Hepatocyte (in vitro differentiated cells): Measurements from ENCODE around the gene DOK1. TPM values are rescaled to one million over a fixed set of nuclear protein-coding genes. Genes with fewer than 3 reads are reported as not detected.

Experiments
- DNase-seq: peaks from one replicate; pipeline ENCODE4 v3.0.0-alpha.2; 2016; ENCODE audit warnings: low spot score
- H2AFZ ChIP-seq: fragments of 200-600 bp; sonication (generic); 2 replicates; pipeline ENCODE4 v1.6.0; 2016; ENCODE audit warnings: antibody characterized with exemption, mild to moderate bottlenecking
- H3K27ac ChIP-seq: fragments of 200-600 bp; sonication (generic); 2 replicates; pipeline ENCODE4 v1.5.1; 2016; ENCODE audit warnings: mild to moderate bottlenecking
- H3K27me3 ChIP-seq: fragments of 200-600 bp; sonication (generic); 2 replicates; pipeline ENCODE4 v1.6.1; 2016
- H3K36me3 ChIP-seq: fragments of 200-600 bp; sonication (generic); replicated peaks from 2 replicates; pipeline ENCODE4 v1.5.1; 2016; ENCODE audit warnings: low read depth; ENCODE audit not compliant: insufficient read depth
- H3K4me1 ChIP-seq: fragments of 200-600 bp; sonication (generic); 2 replicates; pipeline ENCODE4 v1.5.1; 2016; ENCODE audit warnings: mild to moderate bottlenecking, moderate library complexity; ENCODE audit not compliant: insufficient read depth
- H3K4me2 ChIP-seq: fragments of 200-600 bp; sonication (generic); 2 replicates; pipeline ENCODE4 v1.6.0; 2016
- H3K4me3 ChIP-seq: fragments of 200-600 bp; sonication (generic); 2 replicates; pipeline ENCODE4 v1.5.1; 2016; ENCODE audit warnings: mild to moderate bottlenecking
- H3K79me2 ChIP-seq: fragments of 200-600 bp; sonication (generic); 2 replicates; pipeline ENCODE4 v1.6.0; 2017; ENCODE audit warnings: mild to moderate bottlenecking
- H3K9me2 ChIP-seq: fragments of 200-600 bp; sonication (generic); replicated peaks from 2 replicates; pipeline ENCODE4 v1.6.0; 2017; ENCODE audit warnings: mild to moderate bottlenecking; ENCODE audit not compliant: insufficient read depth
- H3K9me3 ChIP-seq: fragments of 200-600 bp; sonication (generic); 2 replicates; pipeline ENCODE4 v1.5.1; 2016; ENCODE audit warnings: low read depth, mild to moderate bottlenecking
- H4K20me1 ChIP-seq: fragments of 200-600 bp; sonication (generic); 2 replicates; pipeline ENCODE4 v1.6.0; 2016; ENCODE audit warnings: mild to moderate bottlenecking; ENCODE audit not compliant: insufficient read depth, poor library complexity, severe bottlenecking
- EZH2 ChIP-seq: fragments of 200-600 bp; sonication (generic); IDR thresholded peaks from 2 replicates; pipeline ENCODE4 v1.6.1; 2016; ENCODE audit warnings: antibody characterized with exemption, mild to moderate bottlenecking, borderline replicate concordance
- EZH2phosphoT487 ChIP-seq: fragments of 200-600 bp; sonication (generic); IDR thresholded peaks from one replicate; pipeline ENCODE4 v1.6.1; 2018; ENCODE audit warnings: antibody characterized with exemption, mild to moderate bottlenecking, low read depth, moderate library complexity; ENCODE audit not compliant: unreplicated experiment, severe bottlenecking
- WGBS: methylation state at CpG from one replicate; pipeline ENCODE4 v1.1.6; 2016; ENCODE audit warnings: low lambda C conversion rate; ENCODE audit errors: missing lambda C conversion rate; 5-methylcytosine and 5-hydroxymethylcytosine counted together
- polyA plus RNA-seq: library from polyadenylated mRNA; unstranded; fragments of >200 nt; fragmentation: Nextera tagmentation; extraction: Ambion mirVana; gene quantifications from 2 replicates; pipeline ENCODE4 v1.2.1, GENCODE V29; 2016
- total RNA-seq: library from RNA; depleted of rRNA; stranded (reverse); fragments of >200 nt; gene quantifications from 2 replicates; pipeline ENCODE4 v1.2.3, GENCODE V29; 2014
- TF ChIP-seq, protein P1 (sequence below): fragments of 200-600 bp; sonication (generic); IDR thresholded peaks from 2 replicates; pipeline ENCODE4 v1.5.1; 2016; ENCODE audit warnings: antibody characterized with exemption, mild to moderate bottlenecking; ENCODE audit not compliant: poor library complexity

Gene DOK1
- total and polyA plus RNA-seq, 2 experiments from 2014 or later, result 8.0 to 11.4 TPM

DNA sequence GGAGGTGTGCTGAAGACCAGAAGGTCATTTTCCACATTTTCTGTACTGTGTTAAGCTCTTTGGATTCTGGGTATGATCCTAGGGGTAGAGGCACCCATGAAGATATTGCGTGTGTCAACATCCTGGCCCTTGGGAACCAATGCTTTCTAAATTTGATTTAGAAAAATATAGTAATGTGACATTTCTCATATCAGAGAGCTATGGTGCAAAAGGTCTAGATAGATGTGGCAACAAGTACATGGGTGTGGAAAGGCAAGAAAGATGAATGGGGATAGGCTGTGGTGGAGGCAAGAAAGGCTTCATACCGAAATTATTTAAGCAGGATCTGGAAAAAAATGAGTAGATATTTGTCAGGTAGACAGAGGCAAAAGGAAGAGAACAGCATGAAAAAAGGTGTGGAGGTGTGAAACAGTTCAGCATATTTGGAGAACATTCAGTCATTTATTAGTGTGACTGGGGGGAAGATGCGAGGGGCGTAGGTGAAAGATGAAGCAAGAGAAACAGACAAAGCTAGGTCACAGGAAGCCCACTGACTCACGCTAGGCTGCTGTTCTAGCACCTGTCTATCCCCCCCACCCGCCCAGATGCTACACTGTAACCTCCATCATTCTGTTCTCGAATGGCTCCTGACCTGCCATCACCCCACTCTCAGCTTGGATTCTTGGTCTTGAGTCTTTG lies 11.7 kb downstream of the DOK1 start:
- WGBS, result 80% methylated on average over 7 of the region's 7 CpGs
- no peak overlapping the region for H3K4me2 ChIP-seq

DNA sequence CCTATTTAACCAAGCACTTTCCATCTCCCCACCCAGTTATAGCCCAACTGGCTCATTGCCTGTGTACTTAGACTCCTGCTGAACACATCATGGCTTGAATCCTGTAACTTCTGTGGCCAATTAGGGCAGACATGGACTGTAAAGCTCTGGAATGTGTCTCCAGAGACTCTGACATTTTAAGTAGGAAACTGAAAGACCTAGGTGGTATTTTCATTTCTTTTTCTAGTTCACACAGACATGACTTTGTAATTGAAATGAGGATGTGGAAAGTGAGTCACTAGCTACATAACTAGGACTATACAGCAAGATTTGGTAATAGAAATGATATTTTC lies 12.2 kb downstream of the DOK1 start:
- Histone ChIP-seq H3K9me2 (no peaks in the 10 kb centered on the region), H3K4me2 (no peak overlapping the region)
- DNase-seq, result no peak

More for the DNA sequence above, 11.7 kb downstream of the DOK1 start:
- H3K9me2 ChIP-seq, result no peaks in the 10 kb centered on the region
- no peak overlapping the region for H2AFZ ChIP-seq
- no peaks in the 10 kb centered on the region for H3K79me2 ChIP-seq
- no peak for TF ChIP-seq EZH2
- TF ChIP-seq, protein P1, sequence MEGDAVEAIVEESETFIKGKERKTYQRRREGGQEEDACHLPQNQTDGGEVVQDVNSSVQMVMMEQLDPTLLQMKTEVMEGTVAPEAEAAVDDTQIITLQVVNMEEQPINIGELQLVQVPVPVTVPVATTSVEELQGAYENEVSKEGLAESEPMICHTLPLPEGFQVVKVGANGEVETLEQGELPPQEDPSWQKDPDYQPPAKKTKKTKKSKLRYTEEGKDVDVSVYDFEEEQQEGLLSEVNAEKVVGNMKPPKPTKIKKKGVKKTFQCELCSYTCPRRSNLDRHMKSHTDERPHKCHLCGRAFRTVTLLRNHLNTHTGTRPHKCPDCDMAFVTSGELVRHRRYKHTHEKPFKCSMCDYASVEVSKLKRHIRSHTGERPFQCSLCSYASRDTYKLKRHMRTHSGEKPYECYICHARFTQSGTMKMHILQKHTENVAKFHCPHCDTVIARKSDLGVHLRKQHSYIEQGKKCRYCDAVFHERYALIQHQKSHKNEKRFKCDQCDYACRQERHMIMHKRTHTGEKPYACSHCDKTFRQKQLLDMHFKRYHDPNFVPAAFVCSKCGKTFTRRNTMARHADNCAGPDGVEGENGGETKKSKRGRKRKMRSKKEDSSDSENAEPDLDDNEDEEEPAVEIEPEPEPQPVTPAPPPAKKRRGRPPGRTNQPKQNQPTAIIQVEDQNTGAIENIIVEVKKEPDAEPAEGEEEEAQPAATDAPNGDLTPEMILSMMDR, result no peak
- TF ChIP-seq EZH2phosphoT487, result no peak
- no peak for DNase-seq
- H3K4me1 ChIP-seq, result no peaks in the 10 kb centered on the region
- no peaks in the 10 kb centered on the region for H4K20me1 ChIP-seq
- no peaks in the 10 kb centered on the region for H3K9me3 ChIP-seq
- no peak overlapping the region for H3K4me3 ChIP-seq
- H3K36me3 ChIP-seq, result no peaks in the 10 kb centered on the region
- H3K27ac ChIP-seq, result no peak overlapping the region
- H3K27me3 ChIP-seq, result peaks cover 15% of the 10 kb centered on the region

DNA sequence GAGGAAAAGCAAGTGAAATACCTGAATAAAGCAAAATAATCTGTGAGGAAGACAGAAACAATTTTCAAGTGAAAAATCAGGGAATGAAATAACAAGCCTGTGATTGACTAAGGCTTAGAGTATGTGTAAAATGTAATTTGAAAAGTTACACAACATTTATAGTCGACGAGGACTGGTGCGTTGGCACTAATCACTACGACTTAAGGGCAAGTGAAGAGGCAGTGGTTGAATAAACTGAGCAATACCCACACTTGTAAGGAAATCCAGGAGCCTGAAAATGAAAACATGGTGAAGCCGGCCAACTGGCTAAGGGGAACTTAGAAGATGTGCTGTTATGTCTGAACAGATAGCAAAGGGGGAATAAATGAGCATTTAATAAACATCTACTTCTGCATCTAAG lies 13.4 kb downstream of the DOK1 start:
- Histone ChIP-seq H3K79me2 (no peaks in the 10 kb centered on the region), H3K9me2 (no peaks in the 10 kb centered on the region), H3K27ac (no peak overlapping the region), H2AFZ (no peak overlapping the region), H3K4me2 (no peak overlapping the region), H3K4me3 (no peak overlapping the region), H3K9me3 (no peaks in the 10 kb centered on the region), H4K20me1 (no peaks in the 10 kb centered on the region), H3K27me3 (no peaks in the 10 kb centered on the region), H3K36me3 (no peaks in the 10 kb centered on the region), H3K4me1 (no peaks in the 10 kb centered on the region)
- 86% methylated on average over 5 of the region's 5 CpGs for WGBS
- DNase-seq, result no peak
- TF ChIP-seq, protein P1, result no peak
- no peak for TF ChIP-seq EZH2
- no peak for TF ChIP-seq EZH2phosphoT487

More for the DNA sequence above, 12.2 kb downstream of the DOK1 start:
- TF ChIP-seq EZH2phosphoT487 (no peak), EZH2 (no peak)
- TF ChIP-seq, protein P1, result no peak
- peaks cover 10% of the 10 kb centered on the region for H3K27me3 ChIP-seq
- no peaks in the 10 kb centered on the region for H3K9me3 ChIP-seq
- no peaks in the 10 kb centered on the region for H3K79me2 ChIP-seq
- no peak overlapping the region for H3K4me3 ChIP-seq
- no peaks in the 10 kb centered on the region for H4K20me1 ChIP-seq
- H3K27ac ChIP-seq, result no peak overlapping the region
- H3K4me1 ChIP-seq, result no peaks in the 10 kb centered on the region
- no peak overlapping the region for H2AFZ ChIP-seq
- no peaks in the 10 kb centered on the region for H3K36me3 ChIP-seq
